Gastrocnemius medialis (tissue), 4 donors: ENCODE results near the gene FAM117B.

Source experiments
- CTCF ChIP-seq, 5 experiments: fragments of 450-650 bp in 3 of 5; fragments of 200-600 bp in 2 of 5; sonication (generic) in 2 of 5; IDR thresholded peaks in 4 of 5; conservative IDR thresholded peaks in 1 of 5; 1 replicate in 4 of 5; 2 replicates in 1 of 5; pipeline ENCODE4 v1.5.1; 2016 to 2019; ENCODE audit warnings: antibody characterized with exemption in 5 of 5, mild to moderate bottlenecking in 3 of 5, moderate library complexity in 3 of 5
- POLR2A ChIP-seq, 2 donors: fragments of 450-650 bp; IDR thresholded peaks; one replicate each; pipeline ENCODE4 v1.6.1; 2017; ENCODE audit warnings: antibody characterized with exemption in 2 of 2, mild to moderate bottlenecking in 2 of 2, moderate library complexity in 2 of 2

GRCh38 chr2:202760848-202761247, 126.1 kb downstream of the FAM117B start:
- no peak for TF ChIP-seq CTCF (IDR thresholded peaks at IDR 0.05 in 4 of 5, conservative IDR thresholded peaks at IDR 0.05 in 1 of 5)
- TF ChIP-seq POLR2A (IDR thresholded peaks at IDR 0.05), result no peak
